CD4-positive, alpha-beta T cell treated with Interleukin-15 for 4 hours (primary cell): ENCODE measurements around the gene OR12D3.
"Not testable (repeated sequence)": the region's sequence is repeated elsewhere in the genome, so short reads cannot be mapped to it uniquely, and the experiment has no call there.

ENCODE experiments used
- DNase-seq: peaks from one replicate; pipeline ENCODE4 v3.0.0-alpha.2; 2020; ENCODE audit warnings: low spot score

The OR12D3 gene, protein sequence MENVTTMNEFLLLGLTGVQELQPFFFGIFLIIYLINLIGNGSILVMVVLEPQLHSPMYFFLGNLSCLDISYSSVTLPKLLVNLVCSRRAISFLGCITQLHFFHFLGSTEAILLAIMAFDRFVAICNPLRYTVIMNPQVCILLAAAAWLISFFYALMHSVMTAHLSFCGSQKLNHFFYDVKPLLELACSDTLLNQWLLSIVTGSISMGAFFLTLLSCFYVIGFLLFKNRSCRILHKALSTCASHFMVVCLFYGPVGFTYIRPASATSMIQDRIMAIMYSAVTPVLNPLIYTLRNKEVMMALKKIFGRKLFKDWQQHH

DNA sequence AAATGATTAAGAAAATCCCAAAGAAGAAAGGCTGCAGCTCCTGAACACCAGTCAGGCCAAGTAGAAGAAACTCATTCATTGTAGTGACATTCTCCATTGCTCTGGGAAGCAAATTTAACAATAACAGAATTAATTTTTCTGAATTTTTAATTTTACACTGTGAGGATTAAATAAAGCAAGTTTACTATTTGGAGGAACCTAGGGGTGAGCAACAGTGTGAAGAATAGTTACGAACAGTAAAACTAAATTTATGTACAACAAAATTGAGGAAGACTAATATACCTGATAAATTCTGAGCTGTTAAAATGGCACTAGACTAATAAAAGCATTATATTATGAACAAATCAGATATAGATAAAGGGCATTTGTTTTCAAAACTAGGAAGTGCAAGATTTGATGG, at the start of gene OR12D3:
TSS of gene OR12D3 (minus strand) at position 101 of the 400 bp plus-strand sequence. CDS start at position 97, 4 bp downstream.
- no peak for DNase-seq

DNA sequence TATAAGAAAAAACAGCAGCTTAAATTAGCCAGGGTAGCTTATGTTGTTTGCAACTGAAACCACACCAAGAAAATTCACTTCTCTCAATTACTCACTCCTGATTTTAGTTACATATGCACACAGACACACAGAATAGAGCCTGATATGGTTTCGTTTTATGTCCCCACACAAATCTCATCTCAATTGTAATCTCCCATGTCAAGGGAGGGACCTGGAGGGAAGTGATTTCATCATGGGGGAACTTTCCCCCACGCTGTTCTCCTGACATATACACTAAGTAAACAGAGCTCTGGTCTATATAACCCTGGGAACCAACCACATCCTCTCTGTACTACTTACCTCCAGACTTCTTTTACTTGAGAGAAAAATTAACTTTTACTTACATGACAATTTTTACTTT, 49.5 kb upstream of the OR12D3 start:
- no peak for DNase-seq

DNA sequence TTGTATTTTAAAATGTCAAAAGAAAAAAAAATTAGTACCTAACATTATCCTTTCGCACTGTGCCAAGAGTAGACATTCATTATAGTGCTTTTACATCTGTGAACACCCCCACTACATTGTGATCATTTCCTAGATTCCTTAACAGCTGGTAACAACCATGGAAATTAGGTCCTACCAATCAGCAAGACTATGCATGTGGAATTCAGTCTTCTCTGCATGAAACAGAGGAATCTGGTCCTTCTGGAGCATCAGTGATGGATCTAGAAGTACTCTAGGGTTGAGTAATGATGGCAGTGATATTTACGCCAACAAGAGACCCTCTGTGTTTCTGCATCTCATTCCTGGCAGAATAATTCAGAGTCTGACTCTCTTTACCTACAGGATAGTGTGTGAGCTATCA, 49.1 kb upstream of the OR12D3 start:
- no peak for DNase-seq

DNA sequence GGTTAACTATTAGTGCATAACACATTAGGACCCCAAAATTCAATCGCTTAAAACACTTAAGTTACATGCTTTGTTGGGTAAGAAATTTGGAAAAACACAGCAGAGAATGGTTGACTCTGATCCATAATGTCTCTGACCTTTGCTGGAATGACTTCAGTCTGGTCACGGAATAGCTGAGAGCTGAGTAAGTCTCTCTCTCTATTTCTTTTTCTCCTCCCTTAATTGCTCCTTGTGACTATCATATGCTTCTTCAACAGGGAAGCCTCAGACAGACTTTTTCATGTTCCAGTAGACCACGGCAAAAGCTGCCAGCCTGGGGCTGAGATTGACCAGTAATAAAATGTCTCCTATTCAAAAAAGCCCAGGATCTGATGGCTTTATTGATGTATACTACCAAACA, 44.4 kb upstream of the OR12D3 start:
- no peak for DNase-seq

DNA sequence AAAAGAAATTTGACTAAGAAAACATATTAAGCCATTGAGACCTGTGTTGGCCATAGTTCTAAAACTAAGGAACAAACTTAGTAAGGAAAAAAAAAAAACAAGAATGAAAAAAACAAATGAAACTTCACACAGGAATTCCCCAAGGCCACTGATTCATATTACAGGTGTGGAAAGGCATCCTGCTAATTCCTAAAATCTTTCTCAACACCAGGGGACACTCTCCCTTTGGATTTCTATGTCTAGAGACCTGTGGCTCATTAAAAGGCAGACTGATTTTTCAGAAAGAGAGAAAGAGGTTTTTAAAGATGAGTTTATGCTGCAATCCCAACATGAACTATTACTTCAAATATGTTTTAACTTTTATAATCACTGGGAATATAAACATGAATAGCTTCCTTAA, 39.5 kb upstream of the OR12D3 start, which contains the start of gene OR12D1:
TSS of gene OR12D1 (plus strand) at position 341 of the 400 bp plus-strand sequence.
- DNase-seq = no peak

DNA sequence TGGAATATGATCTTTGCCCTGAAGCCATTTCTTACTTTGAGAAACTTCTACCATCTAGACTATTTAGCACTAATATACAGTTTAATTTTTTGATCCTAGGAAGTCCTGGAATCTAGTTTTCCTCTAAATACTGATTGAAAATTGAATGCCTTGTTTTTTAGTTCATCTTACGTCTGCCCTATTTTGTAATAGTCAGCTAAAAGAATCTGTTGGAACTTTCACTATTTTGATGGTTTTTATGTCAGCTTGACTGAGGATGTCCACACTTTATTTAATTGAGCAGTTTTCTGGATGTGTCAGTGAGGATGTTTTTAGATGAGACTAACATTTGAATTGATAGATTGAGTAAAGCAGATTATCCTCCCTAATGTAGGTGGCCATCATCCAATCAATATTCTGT, 28.7 kb upstream of the OR12D3 start:
- DNase-seq = no peak

DNA sequence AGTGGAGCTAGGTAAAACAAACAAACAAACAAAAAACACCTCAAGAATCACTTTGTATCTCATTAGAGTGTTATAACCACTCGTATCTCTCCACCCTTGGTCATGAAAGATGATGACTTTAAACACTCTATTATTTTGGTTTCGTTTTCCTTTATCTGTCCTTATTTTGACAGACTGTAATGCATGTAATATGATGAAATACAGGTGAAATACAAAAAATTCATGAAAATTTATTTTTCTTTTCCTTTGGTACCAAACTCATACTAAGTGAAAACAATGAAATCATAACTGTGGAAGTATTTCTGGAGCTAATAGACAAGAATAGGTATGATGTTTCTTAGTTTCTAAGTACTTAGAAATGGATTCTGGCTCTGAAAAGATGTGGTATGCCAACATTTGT, 24.4 kb upstream of the OR12D3 start:
- no peak for DNase-seq

DNA sequence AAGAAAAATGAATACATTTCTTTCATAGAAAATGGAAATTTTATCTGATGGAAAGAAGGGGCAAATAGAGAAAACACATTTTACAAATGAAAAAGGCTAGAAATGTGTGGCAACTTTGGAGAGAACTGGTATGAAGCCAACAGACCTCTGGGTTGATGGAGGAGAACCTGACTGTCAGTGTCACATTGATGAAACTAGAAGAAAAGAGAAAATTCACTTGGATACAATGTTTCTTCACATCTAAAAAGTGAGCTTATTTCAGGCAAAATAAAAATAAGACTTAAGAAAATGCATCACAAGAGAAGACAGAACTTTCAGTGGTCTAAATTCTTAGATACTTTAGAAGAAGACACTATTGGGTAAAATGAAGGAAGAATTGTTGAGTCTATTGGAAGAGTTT, 20.2 kb upstream of the OR12D3 start, which contains the start of gene OR12D2:
TSS of gene OR12D2 (plus strand) at position 301 of the 400 bp plus-strand sequence. CDS start 1,069 bp downstream, outside the sequence.
- DNase-seq = no peak

DNA sequence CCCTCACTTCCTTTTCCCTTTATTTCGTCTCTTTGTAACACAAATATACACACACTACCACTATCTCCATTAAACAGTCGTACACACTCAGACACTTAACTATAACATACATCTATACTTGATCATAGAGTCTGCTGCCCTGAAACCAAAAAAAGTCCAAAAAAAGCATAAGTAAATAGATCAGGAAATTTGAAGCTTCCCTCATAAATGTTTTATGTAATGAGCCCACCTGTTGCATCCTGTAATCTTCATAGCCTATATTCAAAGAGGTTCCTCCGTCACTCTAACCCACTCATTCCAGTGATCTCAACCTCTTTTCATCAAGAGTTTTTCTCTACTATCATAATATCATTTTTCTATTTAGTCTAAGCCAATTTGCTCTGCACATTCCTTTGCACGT, 13.4 kb upstream of the OR12D3 start:
- DNase-seq = no peak

DNA sequence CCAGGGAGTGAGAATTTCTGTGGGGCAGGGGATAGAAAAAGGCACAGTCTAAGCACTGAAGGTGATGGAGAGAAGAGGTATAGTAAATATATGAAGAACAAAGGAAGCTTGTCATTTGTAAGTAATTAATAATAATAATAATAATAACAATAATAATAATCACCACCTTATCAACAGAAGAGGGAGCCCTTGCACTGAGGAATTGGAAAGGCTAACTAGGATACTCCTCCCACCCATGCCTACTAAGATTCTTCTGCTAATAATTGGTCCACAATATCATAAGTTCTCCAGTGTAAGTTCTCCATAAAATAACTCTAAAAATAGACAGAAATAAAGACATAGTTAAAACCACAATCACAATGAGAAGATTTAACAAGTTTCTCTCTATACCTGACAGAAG, 912 bp upstream of the OR12D3 start:
- no peak for DNase-seq

DNA sequence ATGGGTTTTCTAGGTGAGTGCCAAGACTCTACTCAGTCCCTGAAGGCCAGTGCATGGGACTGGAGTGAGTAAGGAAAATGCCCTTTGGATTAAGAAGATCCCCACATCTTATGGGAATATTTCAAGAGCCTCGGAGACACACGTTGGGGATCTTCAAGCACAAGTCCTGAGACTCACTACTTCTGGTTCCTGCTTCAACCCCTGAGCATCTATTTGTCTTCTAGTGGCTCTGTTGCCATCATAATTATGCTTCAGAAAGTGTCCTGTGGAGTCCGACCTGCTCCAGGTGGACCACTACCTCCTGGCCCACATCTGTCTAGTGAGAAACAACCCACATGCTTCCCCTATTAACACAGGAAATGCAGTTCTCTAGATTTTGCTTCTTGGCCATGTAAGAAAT, 6.3 kb downstream of the OR12D3 start, which contains the start of gene OR5V1:
TSS of gene OR5V1 (minus strand) at position 101 of the 400 bp plus-strand sequence. CDS start 12,670 bp downstream, outside the sequence.
- no peak for DNase-seq

DNA sequence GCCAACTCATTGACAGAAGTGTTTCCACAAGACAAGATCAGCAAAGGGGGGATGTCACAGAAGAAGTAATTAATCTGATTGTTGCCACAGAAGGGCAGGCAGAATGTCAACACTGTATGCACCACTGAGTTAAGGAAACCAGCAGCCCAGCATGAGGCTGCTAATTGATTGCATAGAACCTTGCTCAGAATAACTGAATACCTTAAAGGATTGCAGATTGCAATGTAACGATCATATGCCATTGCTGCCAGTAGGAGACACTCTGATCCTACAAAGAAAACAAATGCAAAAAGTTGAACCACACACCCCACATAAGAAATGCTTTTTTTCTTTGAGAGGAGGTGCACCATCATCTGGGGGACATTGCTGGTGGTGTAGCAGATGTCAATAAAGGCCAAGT, 19.5 kb downstream of the OR12D3 start:
- DNase-seq = no peak

DNA sequence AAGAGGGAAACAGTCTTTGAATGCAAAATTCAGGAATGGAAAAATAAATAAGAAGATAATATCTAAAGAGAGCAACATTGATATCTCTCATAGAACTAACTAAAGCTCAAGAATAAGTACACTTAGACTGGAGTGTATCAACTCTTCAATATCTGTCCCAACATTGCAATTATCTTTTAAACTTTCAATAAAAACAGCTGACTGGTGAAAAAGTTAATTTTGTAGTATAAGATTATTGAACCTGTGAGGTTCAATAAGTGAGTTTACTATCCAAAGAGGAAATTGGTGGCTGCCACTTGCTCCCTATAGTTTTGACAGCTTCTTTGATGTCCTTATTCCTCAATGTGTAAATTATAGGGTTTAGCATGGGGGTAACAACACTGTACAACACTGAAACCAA, 20.1 kb downstream of the OR12D3 start:
- DNase-seq = no peak

DNA sequence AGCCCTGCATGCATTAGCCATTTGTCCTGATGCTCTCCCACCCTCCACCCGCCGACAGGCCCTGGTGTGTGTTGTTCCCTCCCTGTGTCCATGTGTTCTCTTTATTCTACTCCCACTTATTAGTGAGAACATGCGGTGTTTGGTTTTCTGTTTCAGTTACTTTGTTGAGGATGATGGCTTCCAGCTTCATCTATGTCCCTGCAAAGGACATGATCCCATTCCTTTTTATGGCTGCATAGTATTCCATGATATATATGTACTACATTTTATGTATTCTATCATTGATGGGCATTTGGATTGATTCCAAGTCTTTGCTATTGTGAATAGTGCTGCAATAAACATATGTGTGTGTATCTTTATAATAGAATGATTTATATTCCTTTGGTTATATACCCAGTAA, 25.7 kb downstream of the OR12D3 start:
- not testable (repeated sequence) for DNase-seq

DNA sequence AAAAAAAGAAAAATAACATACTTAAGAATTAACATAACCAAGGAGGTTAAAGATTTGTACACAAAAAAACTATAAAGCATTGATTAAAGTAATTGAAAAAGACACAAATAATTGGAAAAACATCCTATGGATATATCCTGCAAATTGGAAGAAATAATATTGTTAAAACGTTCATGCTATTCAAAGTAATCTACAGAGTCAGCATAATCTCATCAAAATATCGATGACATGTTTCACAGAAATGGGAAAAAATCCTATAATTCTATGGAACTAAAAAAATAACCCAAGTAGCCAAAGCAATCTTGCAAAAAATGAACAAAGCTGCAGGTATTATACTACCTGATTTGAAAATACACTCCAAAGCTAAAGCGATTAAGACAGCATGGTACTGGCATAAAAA, 29.7 kb downstream of the OR12D3 start:
- DNase-seq = no peak

DNA sequence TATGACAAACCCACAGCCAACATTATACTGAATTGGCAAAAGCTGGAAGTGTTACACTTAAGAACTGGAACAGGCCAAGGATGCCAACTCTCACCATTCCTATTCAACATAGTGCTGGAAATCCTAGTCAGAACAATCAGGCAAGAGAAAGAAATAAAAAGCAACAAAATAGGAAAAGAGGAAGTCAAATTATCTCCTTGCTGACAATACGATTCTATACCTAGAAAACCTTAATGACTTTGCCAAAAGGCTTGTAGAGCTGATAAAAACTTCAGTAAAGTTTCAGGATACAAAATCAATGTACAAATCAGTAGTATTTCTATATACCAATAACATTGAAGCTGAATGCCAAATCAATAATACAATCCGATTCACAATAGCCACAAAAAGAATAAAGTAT, 38.8 kb downstream of the OR12D3 start:
- DNase-seq = no peak

DNA sequence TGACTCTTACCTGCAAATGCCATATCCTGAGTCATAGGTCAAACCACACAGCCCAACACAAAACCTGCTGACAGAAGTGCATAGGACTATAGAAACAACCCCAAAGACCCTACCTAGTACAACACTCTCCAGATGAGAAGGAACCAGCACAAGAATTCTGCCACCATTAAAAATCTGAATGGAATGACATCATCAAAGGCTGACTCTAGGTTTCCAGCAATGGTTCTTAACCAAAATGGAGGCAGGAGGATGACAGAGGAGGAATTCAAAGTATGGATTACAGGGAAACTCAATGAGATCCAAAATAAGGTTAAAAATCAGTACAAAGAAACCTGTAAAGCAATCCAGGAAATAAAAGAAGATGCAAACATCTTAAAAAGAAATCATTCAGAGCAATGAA, 42.4 kb downstream of the OR12D3 start:
- no peak for DNase-seq

DNA sequence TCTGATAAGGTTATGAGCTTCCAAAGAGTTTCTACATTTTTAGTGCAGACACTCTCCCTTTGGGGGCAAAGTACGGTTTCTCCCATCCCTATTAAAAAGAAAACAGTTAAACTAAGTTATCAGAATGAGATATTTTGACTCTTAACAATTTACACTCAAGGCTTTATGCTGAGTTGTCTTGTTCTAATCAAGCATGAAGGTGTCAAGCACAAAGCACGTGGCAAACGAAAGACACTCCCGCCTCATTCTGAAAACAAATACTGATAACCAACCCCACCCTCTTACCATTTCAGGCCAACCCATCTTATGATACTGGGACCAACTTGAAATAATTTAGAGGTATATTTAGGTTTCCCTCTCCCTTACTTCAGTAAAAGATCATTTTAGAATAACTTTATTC, 49.3 kb downstream of the OR12D3 start:
- no peak for DNase-seq
